Measurements from ENCODE around the gene UVSSA. TPM values are rescaled to one million over a fixed set of nuclear protein-coding genes. Genes with fewer than 3 reads are reported as not detected.
"Not testable (repeated sequence)": the region's sequence is repeated elsewhere in the genome, so short reads cannot be mapped to it uniquely, and the experiment has no call there.

Gene UVSSA
- total and polyA plus RNA-seq, 2 donors, result 7.2 to 13.0 TPM

DNA sequence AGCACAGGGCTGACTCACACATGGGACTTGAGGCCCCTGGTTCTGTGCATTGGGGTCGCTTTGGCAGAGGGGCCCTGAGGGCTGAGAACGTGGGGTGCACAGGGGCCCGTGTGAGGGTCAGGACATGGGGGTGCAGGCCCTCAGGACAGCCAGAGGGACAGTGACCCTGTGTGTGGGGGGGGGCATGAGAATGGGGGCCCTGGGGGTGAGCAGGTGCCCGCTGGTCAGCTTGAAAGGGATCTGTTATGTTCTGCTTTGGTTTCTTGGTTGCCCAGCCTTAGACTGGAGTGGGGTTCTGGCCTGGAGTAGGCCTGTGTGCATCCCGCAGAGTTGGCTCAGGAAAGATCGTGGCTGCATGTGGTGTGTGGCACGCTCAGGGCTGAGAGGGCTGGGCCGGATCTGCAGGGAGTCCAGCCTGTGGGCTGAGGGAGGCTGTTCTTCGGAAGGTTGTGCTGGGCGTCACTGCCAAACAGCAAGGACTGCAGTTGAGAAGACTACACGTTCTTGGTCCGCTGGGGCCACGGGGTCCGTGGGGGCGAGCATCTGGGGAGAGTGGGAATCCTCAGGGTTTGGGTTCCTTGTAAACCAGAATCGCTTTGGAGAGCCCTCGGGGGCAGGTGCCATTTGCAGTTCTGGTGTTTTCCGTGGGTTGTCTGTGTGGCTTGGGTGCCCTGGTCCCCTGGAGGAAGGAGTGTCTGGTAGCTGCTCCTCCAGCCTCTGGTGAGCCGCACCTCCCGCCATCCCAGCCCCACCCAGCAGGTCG lies 15.2 kb upstream of the UVSSA start:
- DNase-seq (ENCODE audit: extremely low spot score), result no peak
- H3K27ac ChIP-seq (ENCODE audit: low read depth), result no peak overlapping the region
- WGBS, result 89% methylated on average over 21 of the region's 21 CpGs
- no peak overlapping the region for H3K4me3 ChIP-seq (ENCODE audit: low read depth, low read length)
- H3K36me3 ChIP-seq (ENCODE audit: insufficient read depth), result peaks cover 6% of the 10 kb centered on the region
- no peaks in the 10 kb centered on the region for H3K4me1 ChIP-seq (ENCODE audit: insufficient read depth)

DNA sequence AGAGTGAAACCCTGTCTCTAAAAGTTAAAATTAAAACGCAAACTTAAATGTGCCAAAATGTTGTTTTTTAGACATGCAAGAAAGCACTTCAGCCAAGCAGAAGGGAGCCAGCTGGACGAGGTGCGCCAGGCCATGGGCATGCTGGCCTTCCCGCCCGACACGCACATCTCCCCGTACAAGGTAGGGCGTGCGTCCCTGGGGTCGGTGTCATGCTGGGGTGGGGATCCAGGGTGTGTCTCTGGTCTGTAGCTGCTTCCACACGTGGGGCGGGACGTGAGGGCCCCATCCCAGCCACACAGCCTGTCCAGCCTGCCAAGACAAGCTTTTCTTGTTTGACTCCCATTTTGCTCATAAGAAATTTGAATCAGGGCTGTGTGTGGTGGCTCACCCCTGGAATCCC lies 14.3 kb upstream of the UVSSA start:
- Histone ChIP-seq H3K27ac (ENCODE audit: low read depth) (no peak overlapping the region), H3K4me3 (ENCODE audit: low read depth, low read length) (no peak overlapping the region), H3K4me1 (ENCODE audit: insufficient read depth) (no peaks in the 10 kb centered on the region), H3K36me3 (ENCODE audit: insufficient read depth) (peaks cover 8% of the 10 kb centered on the region)
- 88% methylated on average over 13 of the region's 13 CpGs for WGBS
- no peak for DNase-seq (ENCODE audit: extremely low spot score)

DNA sequence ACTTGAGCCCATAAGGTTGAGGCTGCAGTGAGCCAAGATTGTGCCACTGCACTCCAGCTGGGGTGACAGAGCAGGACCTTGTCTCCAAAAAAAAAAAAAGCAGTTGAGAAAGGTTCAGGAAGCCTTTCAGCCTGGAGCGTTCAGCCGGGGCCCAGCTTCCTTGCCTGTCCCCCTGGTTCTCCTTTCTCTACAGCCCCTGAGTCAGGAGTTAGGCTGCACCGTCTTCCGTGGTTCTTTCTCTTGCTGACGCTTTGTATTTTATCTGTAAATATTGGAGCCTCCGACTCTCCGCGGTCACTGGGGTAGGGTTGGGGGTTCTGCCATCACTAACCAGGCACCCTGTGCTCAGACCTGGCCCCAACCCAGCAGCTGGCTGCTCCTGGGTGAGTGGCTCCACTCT lies 13.8 kb upstream of the UVSSA start:
- no peak overlapping the region for H3K4me3 ChIP-seq (ENCODE audit: low read depth, low read length)
- no peak for DNase-seq (ENCODE audit: extremely low spot score)
- no peak overlapping the region for H3K27ac ChIP-seq (ENCODE audit: low read depth)
- H3K4me1 ChIP-seq (ENCODE audit: insufficient read depth), result no peaks in the 10 kb centered on the region
- peaks cover 6% of the 10 kb centered on the region for H3K36me3 ChIP-seq (ENCODE audit: insufficient read depth)
- WGBS, result 90% methylated on average over 8 of the region's 8 CpGs

DNA sequence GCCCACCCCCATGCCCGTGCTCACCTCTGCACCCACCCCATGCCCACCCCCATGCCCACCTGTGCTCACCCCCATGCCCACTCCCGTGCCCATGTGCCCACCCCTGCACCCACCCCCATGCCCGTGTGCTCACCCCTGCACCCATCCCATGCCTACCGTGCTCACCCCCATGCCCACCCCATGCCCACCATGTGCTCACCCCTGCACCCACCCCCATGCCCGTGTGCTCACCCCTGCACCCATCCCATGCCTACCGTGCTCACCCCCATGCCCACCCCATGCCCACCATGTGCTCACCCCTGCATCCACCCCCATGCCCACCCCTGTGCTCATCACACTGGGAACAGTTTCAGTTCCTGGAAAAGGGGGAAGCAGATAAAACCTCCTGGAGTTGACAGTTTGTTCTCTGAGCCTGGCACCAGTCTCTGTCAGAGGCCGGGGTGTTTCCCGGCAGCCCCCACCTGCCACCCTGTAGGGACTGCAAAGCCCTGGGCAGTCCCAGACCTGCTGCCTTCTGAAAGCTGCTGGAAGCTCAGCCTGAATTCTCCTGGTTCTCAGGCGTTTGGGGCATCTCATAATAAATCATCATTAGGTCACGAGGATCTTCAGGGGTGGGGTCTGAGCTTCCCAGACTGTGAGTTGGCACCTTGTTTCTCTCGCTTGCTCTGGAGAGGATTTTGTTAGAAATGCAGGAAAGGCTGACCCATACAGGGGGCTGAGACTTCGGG lies 13.0 kb upstream of the UVSSA start:
- not testable (repeated sequence) for DNase-seq (ENCODE audit: extremely low spot score); H3K27ac ChIP-seq (ENCODE audit: low read depth); H3K4me3 ChIP-seq (ENCODE audit: low read depth, low read length); H3K4me1 ChIP-seq (ENCODE audit: insufficient read depth); H3K36me3 ChIP-seq (ENCODE audit: insufficient read depth)
- WGBS, result 78% methylated on average over 11 of the region's 12 CpGs

DNA sequence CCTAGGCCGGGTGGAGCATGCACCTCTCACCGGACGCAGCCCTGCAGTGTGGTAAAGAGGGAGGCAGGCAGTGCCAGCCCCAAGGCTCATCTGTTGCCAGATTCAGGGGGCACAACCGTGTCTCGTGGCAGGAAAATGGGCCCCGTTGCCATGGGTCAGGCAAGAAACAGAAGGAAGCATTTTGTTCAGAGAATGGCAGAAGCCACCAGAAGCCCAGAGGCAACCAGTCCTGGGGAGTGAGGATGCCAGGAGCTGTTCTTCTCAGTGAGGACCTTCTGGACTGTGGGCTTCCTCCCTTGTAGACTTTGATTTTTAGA lies 12.5 kb upstream of the UVSSA start:
- no peak for DNase-seq (ENCODE audit: extremely low spot score)
- Histone ChIP-seq H3K4me1 (ENCODE audit: insufficient read depth) (no peaks in the 10 kb centered on the region), H3K27ac (ENCODE audit: low read depth) (no peak overlapping the region), H3K36me3 (ENCODE audit: insufficient read depth) (peaks cover 5% of the 10 kb centered on the region), H3K4me3 (ENCODE audit: low read depth, low read length) (no peak overlapping the region)
- WGBS, result 87% methylated on average over 6 of the region's 6 CpGs

DNA sequence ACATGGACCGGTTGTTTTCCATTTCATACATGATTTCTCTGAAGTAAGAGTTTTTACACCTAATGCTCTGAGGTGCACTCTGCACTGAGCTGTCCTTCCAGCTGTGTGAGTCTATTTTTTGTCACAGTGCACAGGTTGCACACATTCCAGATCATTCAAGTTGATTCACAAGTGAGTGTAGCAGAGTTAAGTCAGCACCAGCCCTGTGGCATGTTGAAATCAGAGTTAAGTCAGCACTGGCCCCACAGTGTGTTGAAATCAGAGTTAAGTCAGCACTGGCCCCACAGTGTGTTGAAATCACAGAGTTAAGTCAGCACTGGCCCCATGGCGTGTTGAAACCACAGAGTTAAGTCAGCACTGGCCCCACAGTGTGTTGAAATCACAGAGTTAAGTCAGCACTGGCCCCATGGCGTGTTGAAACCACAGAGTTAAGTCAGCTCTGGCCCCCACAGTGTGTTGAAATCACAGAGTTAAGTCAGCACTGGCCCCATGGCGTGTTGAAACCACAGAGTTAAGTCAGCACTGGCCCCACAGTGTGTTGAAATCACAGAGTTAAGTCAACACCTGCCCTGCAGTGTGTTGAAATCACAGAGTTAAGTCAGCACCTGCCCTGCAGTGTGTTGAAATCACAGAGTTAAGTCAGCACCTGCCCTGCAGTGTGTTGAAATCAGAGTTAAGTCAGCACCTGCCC lies 11.7 kb upstream of the UVSSA start:
- WGBS, result 94% methylated on average over 4 of the region's 4 CpGs
- not testable (repeated sequence) for H3K4me1 ChIP-seq (ENCODE audit: insufficient read depth); H3K4me3 ChIP-seq (ENCODE audit: low read depth, low read length); H3K27ac ChIP-seq (ENCODE audit: low read depth); H3K36me3 ChIP-seq (ENCODE audit: insufficient read depth); DNase-seq (ENCODE audit: extremely low spot score)

DNA sequence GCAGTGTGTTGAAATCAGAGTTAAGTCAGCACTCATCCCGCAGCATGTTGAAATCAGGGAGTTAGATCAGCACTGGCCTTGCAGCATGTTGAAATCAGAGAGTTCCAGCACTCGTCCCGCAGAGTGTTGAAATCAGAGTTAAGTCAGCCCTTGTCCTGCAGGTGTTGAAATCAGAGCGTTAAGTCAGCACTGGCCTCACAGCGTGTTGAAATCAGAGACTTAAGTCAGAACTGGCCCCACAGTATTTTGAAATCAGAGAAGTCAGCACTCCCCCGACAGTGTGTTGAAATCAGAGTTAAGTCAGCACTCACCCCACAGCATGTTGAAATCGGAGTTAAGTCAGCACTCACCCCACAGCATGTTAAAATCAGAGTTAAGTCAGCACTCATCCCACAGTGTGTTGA lies 10.9 kb upstream of the UVSSA start:
- 92% methylated on average over 7 of the region's 7 CpGs for WGBS
- DNase-seq (ENCODE audit: extremely low spot score), result no peak
- no peak overlapping the region for H3K27ac ChIP-seq (ENCODE audit: low read depth)
- peaks cover 2% of the 10 kb centered on the region for H3K36me3 ChIP-seq (ENCODE audit: insufficient read depth)
- H3K4me1 ChIP-seq (ENCODE audit: insufficient read depth), result no peaks in the 10 kb centered on the region
- no peak overlapping the region for H3K4me3 ChIP-seq (ENCODE audit: low read depth, low read length)

DNA sequence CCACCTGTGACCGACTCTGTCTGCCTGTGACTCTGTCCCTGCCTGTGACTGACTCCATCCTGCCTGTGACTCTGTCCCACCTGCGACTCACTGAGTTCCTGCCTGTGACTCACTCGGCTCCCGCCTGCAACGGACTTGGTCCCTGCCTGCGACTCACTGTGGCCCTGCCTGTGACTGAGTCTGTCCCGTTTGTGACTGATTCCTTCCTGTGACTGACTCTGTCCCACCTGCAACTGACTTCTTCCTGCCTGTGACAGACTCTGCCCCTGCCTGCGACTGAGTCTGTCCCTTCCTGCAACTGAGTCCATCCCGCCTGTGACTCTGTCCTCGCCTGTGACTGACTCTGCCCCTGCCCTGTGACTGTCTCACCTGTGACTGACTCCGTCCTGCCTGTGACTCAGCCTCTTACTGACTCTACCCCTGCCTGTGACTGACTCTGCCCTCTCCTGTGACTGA lies 9.6 kb upstream of the UVSSA start:
- WGBS, result 86% methylated on average over 11 of the region's 11 CpGs
- Histone ChIP-seq H3K4me1 (ENCODE audit: insufficient read depth) (no peaks in the 10 kb centered on the region), H3K36me3 (ENCODE audit: insufficient read depth) (peaks cover 2% of the 10 kb centered on the region)

DNA sequence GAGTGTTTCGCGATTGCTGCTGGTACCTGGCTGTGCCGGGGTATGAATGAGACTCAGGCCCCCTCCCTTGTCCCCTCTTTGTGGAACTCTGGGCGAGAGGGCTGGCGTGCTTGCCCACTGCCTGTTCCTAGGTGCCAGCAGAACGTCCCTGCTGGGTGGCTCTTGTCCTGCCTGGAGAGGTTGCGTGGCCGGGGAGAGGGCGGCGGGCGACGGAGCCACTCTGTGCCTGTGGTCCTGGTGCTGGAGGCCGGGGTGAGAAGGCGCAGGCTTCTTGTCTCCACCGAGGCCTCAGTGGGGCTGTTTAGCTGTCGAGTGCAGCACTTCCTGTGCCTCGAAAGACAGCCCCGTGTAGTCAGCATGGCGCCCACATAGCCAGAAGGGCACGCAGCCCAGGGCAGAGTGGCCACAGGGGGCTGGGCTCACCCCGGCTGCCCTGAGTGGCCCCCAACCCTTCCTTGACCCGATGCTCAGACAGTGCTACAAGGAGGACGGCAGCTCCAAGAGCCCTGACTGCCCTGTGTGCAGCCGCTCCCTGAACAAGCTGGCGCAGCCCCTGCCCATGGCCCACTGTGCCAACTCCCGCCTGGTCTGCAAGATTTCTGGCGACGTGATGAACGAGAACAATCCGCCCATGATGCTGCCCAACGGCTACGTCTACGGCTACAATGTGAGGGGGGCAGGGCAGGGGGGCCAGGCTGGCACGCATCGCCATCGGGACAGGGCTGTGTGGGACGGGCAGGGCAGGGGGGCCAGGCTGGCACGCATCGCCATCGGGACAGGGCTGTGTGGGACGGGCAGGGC lies 8.9 kb upstream of the UVSSA start:
- no peak for DNase-seq (ENCODE audit: extremely low spot score)
- H3K4me1 ChIP-seq (ENCODE audit: insufficient read depth), result no peaks in the 10 kb centered on the region
- no peak overlapping the region for H3K27ac ChIP-seq (ENCODE audit: low read depth)
- no peak overlapping the region for H3K4me3 ChIP-seq (ENCODE audit: low read depth, low read length)
- 97% methylated on average over 41 of the region's 41 CpGs for WGBS
- peaks cover 2% of the 10 kb centered on the region for H3K36me3 ChIP-seq (ENCODE audit: insufficient read depth)

More for the DNA sequence above, 9.6 kb upstream of the UVSSA start:
- Histone ChIP-seq H3K27ac (ENCODE audit: low read depth) (no peak overlapping the region), H3K4me3 (ENCODE audit: low read depth, low read length) (no peak overlapping the region)
- no peak for DNase-seq (ENCODE audit: extremely low spot score)

DNA sequence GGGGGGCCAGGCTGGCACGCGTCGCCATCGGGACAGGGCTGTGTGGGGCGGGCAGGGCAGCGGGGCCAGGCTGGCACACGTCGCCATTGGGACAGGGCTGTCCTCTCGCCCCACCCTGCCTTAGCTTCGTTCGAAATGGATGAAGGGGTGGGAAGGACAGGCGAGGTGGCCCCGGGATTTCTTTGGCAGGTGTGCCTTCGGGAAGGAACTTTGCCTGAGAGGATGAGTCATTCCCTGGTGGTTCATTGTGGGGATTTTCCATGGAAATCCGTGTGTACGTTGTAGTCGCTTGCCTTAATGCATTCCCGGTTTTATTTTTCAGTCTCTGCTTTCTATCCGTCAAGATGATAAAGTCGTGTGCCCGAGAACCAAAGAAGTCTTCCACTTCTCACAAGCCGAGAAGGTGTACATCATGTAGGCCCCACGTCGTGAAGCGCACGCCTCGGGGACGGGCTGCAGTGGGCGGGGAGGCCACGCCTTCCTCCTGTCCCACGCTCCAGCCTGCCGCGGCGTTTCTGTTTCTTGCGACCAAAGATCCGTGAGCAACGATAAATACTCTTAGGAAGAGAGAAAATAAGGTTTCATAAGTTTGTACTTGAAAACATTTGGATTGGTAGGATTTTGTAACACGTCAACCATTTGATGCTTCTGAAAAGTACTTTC lies 8.1 kb upstream of the UVSSA start:
- Histone ChIP-seq H3K36me3 (ENCODE audit: insufficient read depth) (peaks cover 2% of the 10 kb centered on the region), H3K27ac (ENCODE audit: low read depth) (no peak overlapping the region), H3K4me1 (ENCODE audit: insufficient read depth) (no peaks in the 10 kb centered on the region), H3K4me3 (ENCODE audit: low read depth, low read length) (no peak overlapping the region)
- 97% methylated on average over 38 of the region's 38 CpGs for WGBS
- DNase-seq (ENCODE audit: extremely low spot score), result no peak

DNA sequence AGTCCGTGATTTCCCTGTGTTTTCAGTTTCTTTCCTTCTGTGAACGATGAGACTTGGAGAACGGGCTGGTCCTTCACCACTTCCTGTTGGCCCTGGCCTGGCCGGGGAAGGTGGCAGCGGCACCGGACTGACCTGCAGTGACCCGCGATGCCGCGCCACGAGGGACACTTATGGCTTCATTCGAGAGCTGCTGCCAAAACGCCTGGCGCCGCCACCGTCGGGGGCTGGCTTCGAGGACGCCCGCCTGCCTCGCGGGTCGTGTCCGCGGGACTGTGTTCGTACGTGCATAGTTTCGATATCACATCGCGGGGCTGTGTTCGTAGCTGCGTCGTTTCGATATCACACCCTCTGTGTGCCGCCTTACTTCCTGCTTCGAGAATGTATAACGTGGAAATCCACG lies 7.5 kb upstream of the UVSSA start:
- no peak for DNase-seq (ENCODE audit: extremely low spot score)
- H3K36me3 ChIP-seq (ENCODE audit: insufficient read depth), result peaks cover 2% of the 10 kb centered on the region
- H3K4me3 ChIP-seq (ENCODE audit: low read depth, low read length), result no peak overlapping the region
- no peak overlapping the region for H3K27ac ChIP-seq (ENCODE audit: low read depth)
- no peaks in the 10 kb centered on the region for H3K4me1 ChIP-seq (ENCODE audit: insufficient read depth)
- 98% methylated on average over 38 of the region's 38 CpGs for WGBS

DNA sequence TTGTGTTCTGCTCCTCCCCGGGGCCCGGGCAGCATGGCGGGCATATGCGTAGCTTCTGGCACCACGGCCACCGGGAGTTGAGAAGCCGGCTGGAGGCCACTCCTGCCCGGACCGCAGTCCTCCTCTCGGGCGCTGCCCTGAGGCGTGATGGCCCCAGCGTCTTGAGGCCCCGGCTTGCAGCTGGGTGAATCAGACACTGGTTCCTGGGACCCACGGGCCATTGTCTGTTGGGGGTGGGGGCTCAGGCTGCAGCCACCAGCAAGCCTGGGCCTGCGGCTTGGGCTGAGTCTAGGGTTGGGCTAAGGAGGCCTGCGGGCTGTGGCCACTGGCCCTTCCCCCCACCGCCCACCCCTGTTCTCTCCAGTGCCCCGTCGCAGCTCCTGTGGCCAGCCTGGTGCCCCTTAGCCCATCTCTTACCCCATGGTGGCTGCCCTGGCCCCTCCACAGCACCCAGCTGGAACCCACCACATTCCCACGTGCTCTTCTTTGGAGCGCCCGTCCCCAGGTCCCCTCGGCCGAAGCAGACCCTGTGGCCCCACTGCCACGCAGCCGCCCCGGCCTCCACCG lies 6.7 kb upstream of the UVSSA start:
- no peak for DNase-seq (ENCODE audit: extremely low spot score)
- no peak overlapping the region for H3K4me3 ChIP-seq (ENCODE audit: low read depth, low read length)
- 90% methylated on average over 29 of the region's 29 CpGs for WGBS
- H3K27ac ChIP-seq (ENCODE audit: low read depth), result no peak overlapping the region
- peaks cover 2% of the 10 kb centered on the region for H3K36me3 ChIP-seq (ENCODE audit: insufficient read depth)
- H3K4me1 ChIP-seq (ENCODE audit: insufficient read depth), result no peaks in the 10 kb centered on the region

DNA sequence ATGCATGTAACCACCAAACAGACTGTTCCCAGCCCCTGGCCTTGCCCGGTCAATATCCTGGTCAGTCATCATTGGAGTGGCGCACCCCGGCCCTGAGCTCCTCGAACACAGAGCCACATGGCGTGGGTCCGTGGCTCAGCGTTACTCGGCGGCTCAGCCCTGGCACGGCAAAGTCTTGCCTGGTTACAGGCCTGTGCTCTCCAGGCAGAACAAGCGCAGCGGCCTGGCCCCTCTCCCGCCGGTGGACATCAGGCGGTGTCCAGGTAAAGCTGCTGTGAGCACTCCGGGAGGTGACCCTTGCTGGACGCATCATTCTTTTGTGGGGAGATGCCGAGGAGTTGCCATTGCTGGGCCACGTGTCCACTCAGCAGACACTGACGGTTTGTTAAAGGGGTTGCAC lies 6.1 kb upstream of the UVSSA start:
- Histone ChIP-seq H3K4me1 (ENCODE audit: insufficient read depth) (no peaks in the 10 kb centered on the region), H3K4me3 (ENCODE audit: low read depth, low read length) (no peak overlapping the region), H3K36me3 (ENCODE audit: insufficient read depth) (peaks cover 2% of the 10 kb centered on the region), H3K27ac (ENCODE audit: low read depth) (no peak overlapping the region)
- 97% methylated on average over 20 of the region's 20 CpGs for WGBS
- no peak for DNase-seq (ENCODE audit: extremely low spot score)
